ENCODE measurements around the gene B3GAT2. TPM values are rescaled to one million over a fixed set of nuclear protein-coding genes. Genes with fewer than 3 reads are reported as not detected.

The B3GAT2 gene
- total RNA-seq, 1 experiment from 2014 or later, result 0.05 TPM

DNA sequence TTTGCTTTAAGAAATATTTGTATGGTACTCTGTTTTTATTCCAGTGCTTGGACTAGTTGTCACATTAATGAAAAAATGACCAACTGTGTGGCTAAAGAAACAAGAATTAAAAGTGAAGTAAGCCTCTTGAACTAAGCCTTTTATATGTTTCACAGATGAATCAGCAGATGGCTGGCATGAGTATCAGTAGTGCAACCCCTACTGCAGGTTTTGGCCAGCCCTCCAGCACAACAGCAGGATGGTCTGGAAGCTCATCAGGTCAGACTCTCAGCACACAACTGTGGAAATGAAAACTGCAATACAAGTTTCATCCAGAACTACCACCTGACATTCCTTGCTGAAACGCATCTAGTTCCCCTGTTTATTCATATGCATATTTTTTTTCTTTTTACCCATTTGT lies 96.8 kb downstream of the B3GAT2 start:
- ATAC-seq (no peak), DNase-seq (ENCODE audit: low read depth, low spot score) (no peak)
- BruUV-seq (replicated peaks), result no TSS peak
- Histone ChIP-seq H3K9me3 (ENCODE audit: control insufficient read depth, insufficient read depth, low read depth, low read length) (no peaks in the 10 kb centered on the region), H3K4me1 (ENCODE audit: control insufficient read depth, insufficient read depth, low read length) (no peaks in the 10 kb centered on the region), H3K27me3 (ENCODE audit: control insufficient read depth, insufficient read depth, low read length) (no peaks in the 10 kb centered on the region), H3K36me3 (ENCODE audit: control insufficient read depth, insufficient read depth, low read length) (no peaks in the 10 kb centered on the region), H3K27ac (ENCODE audit: low read length) (no peak overlapping the region), H3K4me3 (ENCODE audit: low read depth in 2 of 2, low read length in 2 of 2) (no peak overlapping the region)
- intact Hi-C loops (cut with micrococcal nuclease; ENCODE audit: unreplicated experiment), result no loop called here
- in situ Hi-C loops (cut with HindIII; ENCODE audit: low pct_unique_long_range_greater_than_20kb, low sequenced_read_pairs), result no loop called here
- ChIA-PET CTCF (interaction anchor here (0.7 kb wide), 1 partner anchor 24 kb away, joined by 3 read pairs; no protein-coding TSS in a partner anchor), POLR2A (no interaction called here)
- TF ChIP-seq TCF7L2 (IDR thresholded peaks at IDR 0.05; ENCODE audit: low read depth, low read length) (no peak), SIN3A (IDR thresholded peaks at IDR 0.05; ENCODE audit: borderline replicate concordance, insufficient read depth, low read depth, low read length) (no peak), POLR2AphosphoS5 (IDR thresholded peaks at IDR 0.05; ENCODE audit: low read depth, low read length) (no peak)
- TF ChIP-seq, protein P1, sequence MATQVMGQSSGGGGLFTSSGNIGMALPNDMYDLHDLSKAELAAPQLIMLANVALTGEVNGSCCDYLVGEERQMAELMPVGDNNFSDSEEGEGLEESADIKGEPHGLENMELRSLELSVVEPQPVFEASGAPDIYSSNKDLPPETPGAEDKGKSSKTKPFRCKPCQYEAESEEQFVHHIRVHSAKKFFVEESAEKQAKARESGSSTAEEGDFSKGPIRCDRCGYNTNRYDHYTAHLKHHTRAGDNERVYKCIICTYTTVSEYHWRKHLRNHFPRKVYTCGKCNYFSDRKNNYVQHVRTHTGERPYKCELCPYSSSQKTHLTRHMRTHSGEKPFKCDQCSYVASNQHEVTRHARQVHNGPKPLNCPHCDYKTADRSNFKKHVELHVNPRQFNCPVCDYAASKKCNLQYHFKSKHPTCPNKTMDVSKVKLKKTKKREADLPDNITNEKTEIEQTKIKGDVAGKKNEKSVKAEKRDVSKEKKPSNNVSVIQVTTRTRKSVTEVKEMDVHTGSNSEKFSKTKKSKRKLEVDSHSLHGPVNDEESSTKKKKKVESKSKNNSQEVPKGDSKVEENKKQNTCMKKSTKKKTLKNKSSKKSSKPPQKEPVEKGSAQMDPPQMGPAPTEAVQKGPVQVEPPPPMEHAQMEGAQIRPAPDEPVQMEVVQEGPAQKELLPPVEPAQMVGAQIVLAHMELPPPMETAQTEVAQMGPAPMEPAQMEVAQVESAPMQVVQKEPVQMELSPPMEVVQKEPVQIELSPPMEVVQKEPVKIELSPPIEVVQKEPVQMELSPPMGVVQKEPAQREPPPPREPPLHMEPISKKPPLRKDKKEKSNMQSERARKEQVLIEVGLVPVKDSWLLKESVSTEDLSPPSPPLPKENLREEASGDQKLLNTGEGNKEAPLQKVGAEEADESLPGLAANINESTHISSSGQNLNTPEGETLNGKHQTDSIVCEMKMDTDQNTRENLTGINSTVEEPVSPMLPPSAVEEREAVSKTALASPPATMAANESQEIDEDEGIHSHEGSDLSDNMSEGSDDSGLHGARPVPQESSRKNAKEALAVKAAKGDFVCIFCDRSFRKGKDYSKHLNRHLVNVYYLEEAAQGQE (IDR thresholded peaks at IDR 0.05; ENCODE audit: insufficient read depth in 1 of 2, low read depth in 2 of 2, low read length in 1 of 2), result no peak
- TF ChIP-seq, protein P2, sequence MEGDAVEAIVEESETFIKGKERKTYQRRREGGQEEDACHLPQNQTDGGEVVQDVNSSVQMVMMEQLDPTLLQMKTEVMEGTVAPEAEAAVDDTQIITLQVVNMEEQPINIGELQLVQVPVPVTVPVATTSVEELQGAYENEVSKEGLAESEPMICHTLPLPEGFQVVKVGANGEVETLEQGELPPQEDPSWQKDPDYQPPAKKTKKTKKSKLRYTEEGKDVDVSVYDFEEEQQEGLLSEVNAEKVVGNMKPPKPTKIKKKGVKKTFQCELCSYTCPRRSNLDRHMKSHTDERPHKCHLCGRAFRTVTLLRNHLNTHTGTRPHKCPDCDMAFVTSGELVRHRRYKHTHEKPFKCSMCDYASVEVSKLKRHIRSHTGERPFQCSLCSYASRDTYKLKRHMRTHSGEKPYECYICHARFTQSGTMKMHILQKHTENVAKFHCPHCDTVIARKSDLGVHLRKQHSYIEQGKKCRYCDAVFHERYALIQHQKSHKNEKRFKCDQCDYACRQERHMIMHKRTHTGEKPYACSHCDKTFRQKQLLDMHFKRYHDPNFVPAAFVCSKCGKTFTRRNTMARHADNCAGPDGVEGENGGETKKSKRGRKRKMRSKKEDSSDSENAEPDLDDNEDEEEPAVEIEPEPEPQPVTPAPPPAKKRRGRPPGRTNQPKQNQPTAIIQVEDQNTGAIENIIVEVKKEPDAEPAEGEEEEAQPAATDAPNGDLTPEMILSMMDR (IDR thresholded peaks at IDR 0.05), result no peak

DNA sequence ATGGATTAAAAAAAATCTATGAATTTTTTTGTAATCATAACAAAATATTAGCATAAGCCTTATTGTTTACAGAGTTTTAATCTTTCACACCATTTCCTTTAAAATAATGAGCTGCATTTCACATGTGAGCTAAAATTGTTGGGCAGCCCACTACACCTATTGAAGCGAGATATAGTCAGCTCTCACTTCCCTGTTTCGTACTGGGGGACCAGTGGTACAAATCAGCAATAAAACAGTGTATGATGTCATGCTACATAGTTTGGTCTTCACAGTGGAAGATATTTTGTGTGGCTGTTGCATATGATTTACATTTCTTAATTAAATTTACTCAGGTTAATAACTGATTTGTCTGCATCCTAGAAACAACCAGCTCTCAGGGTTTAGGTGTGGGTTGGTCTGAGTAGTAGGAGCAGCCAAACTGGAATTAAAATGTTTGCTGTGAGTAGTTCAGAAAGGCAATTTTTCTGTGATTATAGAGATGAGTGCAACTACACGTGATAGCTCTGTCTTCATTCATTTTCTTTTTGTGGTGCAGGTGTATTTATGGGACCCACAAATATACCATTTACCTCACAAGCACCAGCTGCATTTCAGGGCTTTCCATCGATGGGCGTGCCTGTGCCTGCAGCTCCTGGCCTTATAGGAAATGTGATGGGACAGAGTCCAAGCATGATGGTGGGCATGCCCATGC lies 99.3 kb downstream of the B3GAT2 start:
- no peaks in the 10 kb centered on the region for H3K27me3 ChIP-seq (ENCODE audit: control insufficient read depth, insufficient read depth, low read length)
- H3K4me1 ChIP-seq (ENCODE audit: control insufficient read depth, insufficient read depth, low read length), result no peaks in the 10 kb centered on the region
- ChIA-PET CTCF (no interaction called here), POLR2A (no interaction called here)
- no TSS peak for BruUV-seq (replicated peaks)
- ATAC-seq (no peak), DNase-seq (ENCODE audit: low read depth, low spot score) (no peak)
- H3K9me3 ChIP-seq (ENCODE audit: control insufficient read depth, insufficient read depth, low read depth, low read length), result no peaks in the 10 kb centered on the region
- TF ChIP-seq, protein P1 (IDR thresholded peaks at IDR 0.05; ENCODE audit: insufficient read depth in 1 of 2, low read depth in 2 of 2, low read length in 1 of 2), result no peak
- TF ChIP-seq TCF7L2 (IDR thresholded peaks at IDR 0.05; ENCODE audit: low read depth, low read length), result no peak
- TF ChIP-seq SIN3A (IDR thresholded peaks at IDR 0.05; ENCODE audit: borderline replicate concordance, insufficient read depth, low read depth, low read length), result no peak
- TF ChIP-seq, protein P2 (IDR thresholded peaks at IDR 0.05), result no peak
- no peak for TF ChIP-seq POLR2AphosphoS5 (IDR thresholded peaks at IDR 0.05; ENCODE audit: low read depth, low read length)
- intact Hi-C loops (cut with micrococcal nuclease; ENCODE audit: unreplicated experiment) (no loop called here), in situ Hi-C loops (cut with HindIII; ENCODE audit: low pct_unique_long_range_greater_than_20kb, low sequenced_read_pairs) (no loop called here)
- no peak overlapping the region for H3K27ac ChIP-seq (ENCODE audit: low read length)
- H3K36me3 ChIP-seq (ENCODE audit: control insufficient read depth, insufficient read depth, low read length), result no peaks in the 10 kb centered on the region
- no peak overlapping the region for H3K4me3 ChIP-seq (ENCODE audit: low read depth in 2 of 2, low read length in 2 of 2)
